HG03045 (cell line): Measurements from ENCODE around the gene CTNNA3.

ENCODE experiments used
- ATAC-seq: cut with Tn5 transposase; IDR thresholded peaks from one replicate; pipeline ENCODE4 v1.9.1; 2021; ENCODE audit warnings: mild to moderate bottlenecking, moderate library complexity; ENCODE audit not compliant: unreplicated experiment

The CTNNA3 gene

GRCh38 chr10:67050415-67050814 is 645.6 kb downstream of the CTNNA3 start:
- no peak for ATAC-seq

- no peak for ATAC-seq
These were observed 646.0 kb downstream of the CTNNA3 start for GRCh38 chr10:67049988-67050387.

- no peak for ATAC-seq
These were observed 649.5 kb downstream of the CTNNA3 start for GRCh38 chr10:67046507-67046906.

GRCh38 chr10:67045404-67045803 is 650.6 kb downstream of the CTNNA3 start:
- no peak for ATAC-seq

- ATAC-seq, result no peak
These were observed 653.0 kb downstream of the CTNNA3 start for GRCh38 chr10:67043041-67043440.

GRCh38 chr10:67036808-67037207 is 659.2 kb downstream of the CTNNA3 start:
- no peak for ATAC-seq

- no peak for ATAC-seq
These were observed 662.1 kb downstream of the CTNNA3 start for GRCh38 chr10:67033878-67034277.

- ATAC-seq, result no peak
These were observed 673.9 kb downstream of the CTNNA3 start for GRCh38 chr10:67022099-67022498.

- no peak for ATAC-seq
These were observed 678.8 kb downstream of the CTNNA3 start for GRCh38 chr10:67017218-67017617.

- ATAC-seq, result no peak
These were observed 680.8 kb downstream of the CTNNA3 start for GRCh38 chr10:67015225-67015624.

- ATAC-seq, result no peak
These were observed 684.0 kb downstream of the CTNNA3 start for GRCh38 chr10:67011981-67012380.

- ATAC-seq, result no peak
These were observed 684.5 kb downstream of the CTNNA3 start for GRCh38 chr10:67011480-67011879.

GRCh38 chr10:67005981-67006380 is 690.0 kb downstream of the CTNNA3 start:
- ATAC-seq, result no peak

- ATAC-seq, result no peak
These were observed 691.3 kb downstream of the CTNNA3 start for GRCh38 chr10:67004690-67005089.

- no peak for ATAC-seq
These were observed 696.0 kb downstream of the CTNNA3 start for GRCh38 chr10:66999762-67000545.

- ATAC-seq, result no peak
These were observed 699.0 kb downstream of the CTNNA3 start for GRCh38 chr10:66996996-66997395.

GRCh38 chr10:66990143-66990830 is 705.7 kb downstream of the CTNNA3 start:
- no peak for ATAC-seq

- ATAC-seq, result no peak
These were observed 712.5 kb downstream of the CTNNA3 start for GRCh38 chr10:66983475-66983818.

- ATAC-seq, result no peak
These were observed 713.1 kb downstream of the CTNNA3 start for GRCh38 chr10:66982792-66983474.

GRCh38 chr10:66982053-66982420 is 714.0 kb downstream of the CTNNA3 start:
- no peak for ATAC-seq

GRCh38 chr10:66981361-66982052 is 714.5 kb downstream of the CTNNA3 start:
- ATAC-seq, result no peak
